Nephron progenitor cell (in vitro differentiated cells): ENCODE results near the gene DOCK6.

ENCODE experiments used
- DNase-seq: peaks from one replicate; pipeline ENCODE4 v3.0.0; 2021
- H3K27ac Mint-ChIP-seq: 2 replicates; pipeline ENCODE4 v1.8.0; 2021; ENCODE audit warnings: mild to moderate bottlenecking, moderate library complexity, mixed read lengths
- H3K27me3 Mint-ChIP-seq: 2 replicates; pipeline ENCODE4 v1.8.0; 2021; ENCODE audit warnings: mild to moderate bottlenecking, low read depth, mixed read lengths; ENCODE audit not compliant: poor library complexity
- H3K36me3 Mint-ChIP-seq: 2 replicates; pipeline ENCODE4 v1.8.0; 2021; ENCODE audit warnings: low read depth, mixed read lengths
- H3K4me1 Mint-ChIP-seq: 2 replicates; pipeline ENCODE4 v1.8.0; 2021; ENCODE audit warnings: mixed read lengths
- H3K4me3 Mint-ChIP-seq: 2 replicates; pipeline ENCODE4 v1.8.0; 2021; ENCODE audit warnings: mild to moderate bottlenecking, moderate library complexity, mixed read lengths
- H3K9me3 Mint-ChIP-seq: 2 replicates; pipeline ENCODE4 v1.8.0; 2021; ENCODE audit warnings: mild to moderate bottlenecking, moderate library complexity, mixed read lengths
- TF ChIP-seq, protein P1 (sequence below): fragments of 200-600 bp; sonication (generic); IDR thresholded peaks from 2 replicates; pipeline ENCODE4 v1.5.0; 2021; ENCODE audit warnings: antibody characterized with exemption

DOCK6 gene

GRCh38 chr19:11251217-11251616, 11.1 kb downstream of the DOCK6 start:
- H3K36me3 Mint-ChIP-seq, result peaks cover 28% of the 10 kb centered on the region
- H3K4me1 Mint-ChIP-seq, result peaks cover 17% of the 10 kb centered on the region
- no peak overlapping the region for H3K4me3 Mint-ChIP-seq
- H3K9me3 Mint-ChIP-seq, result no peaks in the 10 kb centered on the region
- H3K27ac Mint-ChIP-seq, result no peak overlapping the region
- TF ChIP-seq, protein P1, sequence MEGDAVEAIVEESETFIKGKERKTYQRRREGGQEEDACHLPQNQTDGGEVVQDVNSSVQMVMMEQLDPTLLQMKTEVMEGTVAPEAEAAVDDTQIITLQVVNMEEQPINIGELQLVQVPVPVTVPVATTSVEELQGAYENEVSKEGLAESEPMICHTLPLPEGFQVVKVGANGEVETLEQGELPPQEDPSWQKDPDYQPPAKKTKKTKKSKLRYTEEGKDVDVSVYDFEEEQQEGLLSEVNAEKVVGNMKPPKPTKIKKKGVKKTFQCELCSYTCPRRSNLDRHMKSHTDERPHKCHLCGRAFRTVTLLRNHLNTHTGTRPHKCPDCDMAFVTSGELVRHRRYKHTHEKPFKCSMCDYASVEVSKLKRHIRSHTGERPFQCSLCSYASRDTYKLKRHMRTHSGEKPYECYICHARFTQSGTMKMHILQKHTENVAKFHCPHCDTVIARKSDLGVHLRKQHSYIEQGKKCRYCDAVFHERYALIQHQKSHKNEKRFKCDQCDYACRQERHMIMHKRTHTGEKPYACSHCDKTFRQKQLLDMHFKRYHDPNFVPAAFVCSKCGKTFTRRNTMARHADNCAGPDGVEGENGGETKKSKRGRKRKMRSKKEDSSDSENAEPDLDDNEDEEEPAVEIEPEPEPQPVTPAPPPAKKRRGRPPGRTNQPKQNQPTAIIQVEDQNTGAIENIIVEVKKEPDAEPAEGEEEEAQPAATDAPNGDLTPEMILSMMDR, result no peak
- peaks cover 3% of the 10 kb centered on the region for H3K27me3 Mint-ChIP-seq
- no peak for DNase-seq

DNA sequence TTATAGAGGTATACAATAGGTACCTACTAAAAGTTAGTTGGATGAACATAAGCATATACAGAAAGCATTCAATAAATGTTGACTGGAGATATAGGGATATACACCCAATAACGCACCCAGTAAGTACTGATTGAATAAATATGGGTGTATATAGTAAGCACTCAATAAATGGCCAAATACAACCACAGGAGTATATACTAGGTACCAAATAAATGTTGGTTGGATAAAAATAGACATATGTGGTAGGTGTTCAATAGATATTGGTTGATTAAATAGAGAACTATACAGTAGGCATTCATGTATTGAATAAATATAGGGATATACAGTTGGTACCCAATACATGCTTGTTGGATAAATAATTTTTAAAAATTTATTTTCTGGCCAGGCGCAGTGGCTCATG, 13.5 kb downstream of the DOCK6 start:
- Mint-ChIP-seq H3K9me3 (no peaks in the 10 kb centered on the region), H3K27me3 (peaks cover 3% of the 10 kb centered on the region), H3K27ac (no peak overlapping the region), H3K4me1 (peaks cover 10% of the 10 kb centered on the region), H3K4me3 (no peak overlapping the region), H3K36me3 (peaks cover 32% of the 10 kb centered on the region)
- no peak for DNase-seq
- TF ChIP-seq, protein P1, result no peak

- peaks cover 10% of the 10 kb centered on the region for H3K4me1 Mint-ChIP-seq
- peaks cover 36% of the 10 kb centered on the region for H3K36me3 Mint-ChIP-seq
- H3K4me3 Mint-ChIP-seq, result no peak overlapping the region
- TF ChIP-seq, protein P1, result no peak
- no peak for DNase-seq
- H3K27me3 Mint-ChIP-seq, result peaks cover 3% of the 10 kb centered on the region
- no peaks in the 10 kb centered on the region for H3K9me3 Mint-ChIP-seq
- H3K27ac Mint-ChIP-seq, result no peak overlapping the region
These were observed 14.4 kb downstream of the DOCK6 start for GRCh38 chr19:11247934-11248333.

DNA sequence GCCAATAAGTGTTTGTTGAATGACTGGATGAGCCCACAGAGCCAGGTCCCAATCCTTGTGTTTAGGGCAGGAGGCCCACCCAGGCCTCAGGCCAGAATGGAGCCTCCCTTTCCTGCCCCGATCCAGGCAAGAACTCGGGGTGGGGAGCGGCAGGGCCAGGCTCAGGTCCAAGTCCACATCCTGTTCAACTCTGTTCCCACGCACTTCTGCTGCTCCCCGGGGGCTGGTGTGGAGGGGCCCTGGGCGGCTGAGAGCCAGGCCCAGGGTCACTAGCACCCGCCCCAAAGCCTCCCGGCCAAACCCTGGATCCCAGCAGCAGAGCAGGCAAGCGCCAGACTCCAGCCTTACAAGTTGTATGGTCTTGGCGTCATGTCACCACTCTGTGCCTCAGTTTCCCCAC, 14.9 kb downstream of the DOCK6 start:
- no peak for DNase-seq
- TF ChIP-seq, protein P1, result no peak
- no peak overlapping the region for H3K4me3 Mint-ChIP-seq
- H3K27me3 Mint-ChIP-seq, result peaks cover 3% of the 10 kb centered on the region
- H3K36me3 Mint-ChIP-seq, result peaks cover 41% of the 10 kb centered on the region
- no peak overlapping the region for H3K27ac Mint-ChIP-seq
- H3K9me3 Mint-ChIP-seq, result no peaks in the 10 kb centered on the region
- peaks cover 9% of the 10 kb centered on the region for H3K4me1 Mint-ChIP-seq

- H3K27ac Mint-ChIP-seq, result no peak overlapping the region
- H3K36me3 Mint-ChIP-seq, result peaks cover 43% of the 10 kb centered on the region
- no peaks in the 10 kb centered on the region for H3K9me3 Mint-ChIP-seq
- no peak for DNase-seq
- H3K27me3 Mint-ChIP-seq, result peaks cover 3% of the 10 kb centered on the region
- no peak overlapping the region for H3K4me3 Mint-ChIP-seq
- TF ChIP-seq, protein P1, result no peak
- peaks cover 10% of the 10 kb centered on the region for H3K4me1 Mint-ChIP-seq
These were observed 15.4 kb downstream of the DOCK6 start for GRCh38 chr19:11246941-11247340.

- TF ChIP-seq, protein P1, result no peak
- Mint-ChIP-seq H3K27me3 (peaks cover 5% of the 10 kb centered on the region), H3K27ac (no peak overlapping the region), H3K36me3 (peaks cover 34% of the 10 kb centered on the region), H3K4me1 (peaks cover 17% of the 10 kb centered on the region), H3K4me3 (no peak overlapping the region), H3K9me3 (no peaks in the 10 kb centered on the region)
- no peak for DNase-seq
These were observed 17.3 kb downstream of the DOCK6 start for GRCh38 chr19:11244846-11245589.
